ENCODE data around the gene CBX1. TPM values are rescaled to one million over a fixed set of nuclear protein-coding genes. Genes with fewer than 3 reads are reported as not detected.

CBX1 gene
- total and polyA plus RNA-seq, 2 of the 8 experiments (the other 6 are each of a cell fraction or from before 2014, with no cell fraction given) = 38.7 to 173 TPM

GRCh38 chr17:48122665-48123045 lies 21.4 kb upstream of the CBX1 start:
- Histone ChIP-seq H2BK5ac (ENCODE audit: low read depth, low read length) (no peak overlapping the region), H4K5ac (ENCODE audit: insufficient read length, low read depth, low read length) (no peak overlapping the region), H3K4me3 (ENCODE audit: extremely low read depth in 1 of 4, insufficient read depth in 2 of 4, low read depth in 3 of 4, low read length in 4 of 4) (no peak overlapping the region), H4K20me1 (replicated peaks in 1 of 2; ENCODE audit: control insufficient read depth in 1 of 2, insufficient read depth in 2 of 2, low read length in 2 of 2) (no peaks in the 10 kb centered on the region), H3K23me2 (ENCODE audit: low read depth, low read length) (no peaks in the 10 kb centered on the region), H3K23ac (ENCODE audit: insufficient read length) (no peak overlapping the region), H4K91ac (replicated peaks; ENCODE audit: insufficient read length, low read length) (no peak overlapping the region), H3K9me3 (ENCODE audit: insufficient read depth in 2 of 2, low read depth in 1 of 2, low read length in 1 of 2) (no peaks in the 10 kb centered on the region), H2BK15ac (ENCODE audit: low read length) (no peak overlapping the region), H2AK5ac (ENCODE audit: low read depth, low read length) (no peak overlapping the region), H3K79me2 (ENCODE audit: control insufficient read depth in 1 of 2, insufficient read depth in 2 of 2, low read length in 2 of 2) (no peaks in the 10 kb centered on the region), H3K27ac (ENCODE audit: low read depth, low read length) (0 out of 2 replicates have a peak overlapping the region, but pooled peaks have one; percentile 9), H3K27me3 (replicated peaks in 1 of 4; ENCODE audit: control insufficient read depth in 3 of 4, extremely low read depth in 1 of 4, insufficient read depth in 3 of 4, low read length in 3 of 4) (no peaks in the 10 kb centered on the region), H2BK20ac (ENCODE audit: low read length) (no peak overlapping the region), H3K36me3 (ENCODE audit: control insufficient read depth in 2 of 4, insufficient read depth in 4 of 4, low read length in 3 of 4) (peaks cover 6 to 27% (median 20%) of the 10 kb centered on the region in 4 experiments; a peak in 7 of 8 replicates), H4K8ac (ENCODE audit: extremely low read depth, insufficient read depth, low read length) (no peak overlapping the region), H3K4me2 (ENCODE audit: insufficient read depth in 1 of 2, low read depth in 2 of 2, low read length in 2 of 2) (no peak overlapping the region), H2BK120ac (replicated peaks; ENCODE audit: low read depth, low read length) (no peak overlapping the region), H3K4ac (replicated peaks; ENCODE audit: insufficient read length, low read depth, low read length) (no peak overlapping the region), H3K9ac (replicated peaks in 1 of 4; ENCODE audit: extremely low read depth in 1 of 4, low read depth in 3 of 4, low read length in 3 of 4) (no peak overlapping the region), H3K79me1 (ENCODE audit: low read depth, low read length) (no peaks in the 10 kb centered on the region), H3K14ac (ENCODE audit: insufficient read length) (no peak overlapping the region), H2AFZ (ENCODE audit: low read length) (no peak overlapping the region), H3K56ac (replicated peaks; ENCODE audit: insufficient read length, low read depth, low read length) (no peak overlapping the region), H3K18ac (ENCODE audit: extremely low read depth, low read length) (no peak overlapping the region), H2BK12ac (ENCODE audit: low read depth, low read length) (no peak overlapping the region), H3K4me1 (replicated peaks in 1 of 4; ENCODE audit: control insufficient read depth in 3 of 4, insufficient read depth in 4 of 4, low read length in 3 of 4) (no peaks in the 10 kb centered on the region)
- WGBS, 2 experiments (ENCODE audit: extremely low coverage in 1 of 2, insufficient coverage in 1 of 2, insufficient read length in 1 of 2, insufficient replicate concordance in 2 of 2, low coverage in 1 of 2, low lambda C conversion rate in 2 of 2, missing lambda C conversion rate in 1 of 2) = 89% methylated on average over 3 of the region's 3 CpGs; no CpG with 5 or more reads in 1 of the 2 experiments
- CTCF ChIA-PET (ENCODE audit: partially characterized antibody) = interaction anchor here (1.0 to 4.6 kb wide), 9 partner anchors 8 to 97 kb away, joined by 3 to 16 read pairs (median 5); partner anchors contain the start of gene SNX11
- POLR2A ChIA-PET (ENCODE audit: partially characterized antibody) = interaction anchor here (0.9 to 2.2 kb wide), 8 partner anchors 14 to 96 kb away, joined by 3 to 10 read pairs (median 4); partner anchors contain the start of gene NFE2L1
- DNase-seq (ENCODE audit: low read depth in 1 of 2, low spot score in 2 of 2) (no peak), FAIRE-seq (no peak)
- TF ChIP-seq MAX (IDR thresholded peaks at IDR 0.05) (no peak), EGR1 (IDR thresholded peaks at IDR 0.05; ENCODE audit: borderline replicate concordance, low read depth, low read length) (no peak), CHD2 (IDR thresholded peaks at IDR 0.05; ENCODE audit: low read length) (no peak), ATF2 (IDR thresholded peaks at IDR 0.05; ENCODE audit: low read length) (no peak), NRF1 (IDR thresholded peaks at IDR 0.05; ENCODE audit: low read depth, low read length) (no peak), ASH2L (IDR thresholded peaks at IDR 0.05; ENCODE audit: low read length) (no peak), SIRT6 (IDR thresholded peaks at IDR 0.05; ENCODE audit: low read length) (no peak), SP4 (IDR thresholded peaks at IDR 0.05; ENCODE audit: low read length) (no peak), SUZ12 (IDR thresholded peaks at IDR 0.05; ENCODE audit: low read length) (no peak), ATF3 (IDR thresholded peaks at IDR 0.05; ENCODE audit: insufficient read depth, low read depth, low read length) (no peak), PHF8 (conservative IDR thresholded peaks at IDR 0.05; ENCODE audit: low read depth, low read length) (no peak), EZH2 (IDR thresholded peaks at IDR 0.05; ENCODE audit: low read depth, low read length, severe bottlenecking) (no peak), POLR2A (IDR thresholded peaks at IDR 0.05; ENCODE audit: control extremely low read depth in 1 of 2, low read depth in 2 of 2, low read length in 2 of 2) (no peak)
